NCI-H1930 (cell line): Measurements from ENCODE around the gene PIPOX.

Experiments
- DNase-seq, 2 experiments: peaks; one replicate each; lab custom pipeline; 2025; lab: John Stamatoyannopoulos, UW

PIPOX gene, protein sequence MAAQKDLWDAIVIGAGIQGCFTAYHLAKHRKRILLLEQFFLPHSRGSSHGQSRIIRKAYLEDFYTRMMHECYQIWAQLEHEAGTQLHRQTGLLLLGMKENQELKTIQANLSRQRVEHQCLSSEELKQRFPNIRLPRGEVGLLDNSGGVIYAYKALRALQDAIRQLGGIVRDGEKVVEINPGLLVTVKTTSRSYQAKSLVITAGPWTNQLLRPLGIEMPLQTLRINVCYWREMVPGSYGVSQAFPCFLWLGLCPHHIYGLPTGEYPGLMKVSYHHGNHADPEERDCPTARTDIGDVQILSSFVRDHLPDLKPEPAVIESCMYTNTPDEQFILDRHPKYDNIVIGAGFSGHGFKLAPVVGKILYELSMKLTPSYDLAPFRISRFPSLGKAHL

DNA sequence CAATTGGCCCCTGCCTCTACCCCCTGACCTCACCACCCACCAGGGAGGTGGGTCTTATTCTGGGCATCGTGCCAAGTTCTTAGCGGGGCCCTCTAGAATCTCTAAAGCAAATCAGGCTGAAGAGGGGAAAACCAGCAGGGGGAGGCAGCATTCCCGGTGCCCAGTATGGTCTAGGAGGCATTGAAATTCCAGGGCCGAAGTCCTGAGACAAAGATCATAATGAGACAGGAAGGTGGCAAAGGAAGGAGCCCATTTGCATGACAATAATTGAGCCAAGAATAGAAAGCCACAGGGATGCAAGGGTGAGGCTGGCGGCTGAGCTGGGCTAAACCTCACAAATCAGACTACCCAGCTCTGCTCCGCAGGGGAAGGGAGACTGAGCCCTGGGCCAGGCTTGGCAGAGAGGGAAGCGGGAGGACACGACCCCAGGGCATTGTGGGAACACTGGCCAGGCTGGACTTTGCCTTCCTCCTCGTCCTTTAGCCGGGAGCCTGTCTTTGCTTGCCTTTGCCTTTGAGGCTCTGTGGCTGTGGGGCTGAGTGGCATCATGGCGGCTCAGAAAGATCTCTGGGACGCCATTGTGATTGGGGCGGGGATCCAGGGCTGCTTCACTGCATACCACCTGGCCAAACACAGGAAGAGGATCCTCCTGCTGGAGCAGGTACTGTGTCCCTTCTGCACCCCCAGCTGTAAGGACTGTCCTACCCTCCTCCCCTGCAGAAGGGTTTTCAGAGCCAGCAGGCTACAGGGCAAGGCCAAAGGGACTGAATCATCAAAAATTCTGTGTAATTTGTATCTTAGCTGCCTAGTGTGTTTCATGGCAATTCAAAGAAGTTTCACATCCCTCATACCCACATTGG is at the start of gene PIPOX:
TSS of gene PIPOX (plus strand) at position 463 of the 860 bp plus-strand sequence. CDS start at position 548, 85 bp downstream.
- peak; percentile 14 to 58 for DNase-seq

DNA sequence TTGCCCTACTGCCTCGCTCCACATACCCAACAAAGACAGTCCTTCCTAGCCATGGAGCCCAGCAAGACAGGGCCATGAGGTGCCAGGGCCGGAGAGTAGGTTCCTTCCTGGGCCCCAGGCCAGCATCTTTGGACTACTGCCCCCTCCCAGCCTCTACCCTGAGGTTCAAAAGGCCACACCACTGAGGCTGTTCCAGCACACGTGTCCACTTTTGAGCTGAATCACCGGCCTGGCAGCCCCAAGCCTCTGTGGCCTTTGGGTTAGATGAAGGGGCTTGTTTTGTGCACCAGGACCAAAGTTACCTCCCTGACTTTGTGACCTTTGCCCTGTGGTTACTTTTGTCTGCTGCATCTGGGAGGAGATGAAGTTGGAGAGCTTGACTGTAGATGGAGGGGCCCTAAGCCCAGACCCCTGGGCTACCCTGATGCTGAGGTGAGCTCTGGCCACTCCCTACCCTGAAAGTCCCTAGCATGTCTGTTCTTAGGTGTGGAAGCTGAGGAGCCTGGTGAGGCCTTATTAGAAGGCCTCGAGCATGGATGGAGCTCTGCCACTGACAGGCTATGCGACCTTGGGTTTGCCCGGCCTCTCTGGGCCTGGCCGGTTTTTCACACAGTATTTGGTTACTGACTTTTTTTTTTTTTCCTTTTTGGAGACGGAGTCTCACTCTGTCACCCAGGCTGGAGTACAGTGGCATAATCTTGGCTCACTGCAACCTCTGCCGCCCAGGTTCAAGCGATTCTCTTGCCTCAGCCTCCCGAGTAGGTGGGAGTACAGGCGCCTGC is 49.1 kb upstream of the PIPOX start:
- DNase-seq: no peak

DNA sequence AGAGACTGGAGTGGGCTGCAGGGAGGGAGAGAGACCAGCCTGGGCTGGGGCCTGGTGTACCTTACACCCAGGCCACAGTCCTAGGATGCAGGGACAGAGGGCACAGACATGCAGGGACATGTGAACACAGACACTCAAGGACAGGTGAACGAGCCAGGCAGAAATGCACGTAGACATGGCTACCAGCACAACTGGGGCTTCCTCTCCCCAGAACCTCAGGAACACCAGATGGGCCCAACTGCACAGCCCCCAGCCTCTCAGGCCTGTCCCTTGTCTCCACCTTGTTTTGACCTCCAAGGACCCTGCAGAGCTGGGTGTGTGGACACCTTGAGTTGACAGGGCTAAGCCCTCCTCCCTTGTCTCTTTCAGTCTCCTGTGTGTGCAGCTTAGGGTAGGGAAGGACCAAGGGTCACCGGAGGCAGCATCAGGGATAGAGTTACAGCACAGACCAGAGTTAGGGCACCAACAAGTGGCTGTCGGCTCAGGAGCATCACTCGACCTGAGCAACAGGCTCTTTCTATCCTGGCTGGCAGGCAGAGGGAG is 46.3 kb upstream of the PIPOX start:
- DNase-seq: no peak

DNA sequence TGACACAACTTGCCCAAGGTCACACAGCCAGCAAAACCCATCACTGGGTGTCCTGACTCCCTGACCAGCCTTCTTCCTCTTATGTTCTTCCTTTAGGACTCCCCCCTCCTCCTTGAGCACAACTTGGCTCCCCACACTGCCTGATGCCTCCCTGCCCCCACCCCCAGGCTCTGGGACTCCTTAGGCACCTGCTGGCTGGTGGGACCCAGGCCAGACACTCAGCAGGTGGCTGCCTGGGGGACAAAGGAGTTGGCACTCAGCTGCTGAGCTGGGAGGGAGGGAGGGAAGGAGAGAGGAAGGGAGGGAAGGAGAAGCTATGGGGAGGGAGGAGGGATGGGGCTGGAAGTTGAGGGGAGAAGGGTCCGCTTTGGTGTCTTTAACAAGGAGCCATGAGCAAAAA is 45.1 kb upstream of the PIPOX start:
- no peak for DNase-seq

DNA sequence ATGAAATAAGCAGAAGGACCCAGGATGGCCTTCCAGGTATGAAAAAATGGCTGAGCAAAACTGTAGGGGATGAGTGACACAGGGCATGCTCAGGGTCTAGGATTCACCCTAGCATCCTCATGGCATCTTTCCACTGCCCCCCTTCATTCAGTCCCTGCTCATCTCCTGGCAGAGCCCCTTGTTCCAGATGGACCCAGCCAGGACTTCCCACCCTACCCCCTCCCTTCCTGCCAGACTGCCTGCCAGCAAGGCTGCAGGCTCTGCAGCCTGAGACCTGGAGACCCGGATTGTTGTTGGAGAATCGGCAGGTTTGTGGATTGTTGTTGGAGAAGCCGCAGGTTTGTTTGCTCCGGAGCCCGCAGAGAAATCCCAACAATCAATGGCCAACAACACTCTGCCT is 43.7 kb upstream of the PIPOX start:
- DNase-seq: no peak

DNA sequence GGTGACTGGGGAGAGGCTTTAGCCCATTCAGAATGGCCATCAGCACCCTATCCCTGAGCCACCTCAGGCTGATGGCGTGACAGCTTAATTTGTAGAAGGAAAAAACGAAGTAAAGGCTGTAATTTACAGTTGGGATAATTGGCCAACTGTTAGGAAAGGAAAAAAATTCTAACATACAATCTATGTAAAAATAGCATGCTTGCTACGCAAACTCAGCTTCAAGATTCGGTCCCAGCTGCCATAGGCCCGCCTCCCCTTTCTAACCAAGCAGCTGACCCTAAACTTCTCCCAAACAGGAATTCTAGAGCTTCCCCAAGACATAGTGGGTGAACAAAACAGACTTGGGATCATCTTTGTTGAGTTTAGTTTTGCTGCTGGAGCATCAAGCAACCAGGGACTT is 42.0 kb upstream of the PIPOX start:
- DNase-seq: no peak

DNA sequence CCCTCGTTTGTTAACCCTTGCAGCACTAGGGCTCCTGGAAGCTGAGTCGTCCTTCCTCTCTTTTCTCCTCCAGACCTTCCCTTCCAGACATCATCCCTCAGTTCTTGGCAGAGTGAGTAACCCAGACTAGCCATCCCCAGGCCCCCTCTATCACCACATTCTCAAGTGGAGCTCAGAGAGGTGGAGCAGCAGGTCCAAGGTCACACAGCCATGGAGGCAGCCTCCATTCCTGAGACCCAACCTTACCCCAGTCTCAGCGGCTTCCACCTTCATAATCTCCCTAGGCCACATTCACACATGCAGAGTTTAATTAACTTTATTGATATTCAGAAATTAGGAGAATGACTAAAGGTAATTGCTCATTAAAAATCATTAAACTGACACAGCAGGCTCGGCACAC is 40.1 kb upstream of the PIPOX start:
- DNase-seq: no peak

DNA sequence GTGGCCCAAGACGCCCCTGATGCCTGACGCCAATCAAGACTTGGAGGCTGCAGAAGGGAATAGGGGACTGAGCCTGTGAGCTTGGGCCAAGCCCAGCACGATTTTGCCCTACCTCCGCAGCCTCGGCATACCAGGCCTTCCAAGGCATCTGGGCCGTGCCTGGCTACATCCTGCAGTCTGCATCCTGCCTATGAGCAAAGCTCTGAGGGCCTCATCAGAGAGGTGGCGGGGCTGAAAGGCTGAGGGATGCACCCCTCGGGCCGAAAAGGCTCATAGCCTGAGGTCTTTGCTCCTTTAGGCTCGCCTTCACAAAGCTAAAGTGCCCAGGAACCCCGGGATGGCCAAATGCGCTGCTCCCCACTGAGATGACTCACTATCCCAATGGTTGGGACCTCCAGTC is 39.7 kb upstream of the PIPOX start:
- no peak for DNase-seq

DNA sequence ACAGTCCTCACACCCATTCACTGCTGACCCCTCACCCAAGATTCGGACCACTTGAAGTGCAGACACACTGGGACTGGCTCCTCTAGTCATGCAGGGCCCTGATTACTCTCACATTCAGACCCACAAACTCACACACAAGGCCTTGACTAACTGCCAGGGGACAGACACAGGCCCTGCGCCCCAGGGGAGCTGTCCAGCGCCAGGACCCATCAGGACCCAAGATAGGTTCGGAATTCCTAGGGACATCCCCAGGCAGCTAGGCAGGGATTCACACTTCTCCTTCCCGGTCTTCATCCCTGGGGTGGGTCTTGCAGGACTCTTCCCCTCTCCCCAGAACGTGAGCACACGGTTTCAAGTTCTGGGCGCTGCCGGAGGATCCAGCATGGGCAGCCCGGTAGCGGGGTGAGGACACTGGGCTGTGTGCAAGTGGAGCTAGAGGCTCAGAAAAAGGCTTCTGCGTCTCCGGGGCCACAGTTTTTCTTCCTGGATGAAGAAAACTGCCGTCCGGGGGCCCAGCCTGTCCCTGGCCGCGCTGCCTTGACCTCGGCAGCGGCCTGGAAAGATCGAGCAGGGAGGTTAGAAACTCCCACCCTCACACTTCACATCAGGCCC is 38.8 kb upstream of the PIPOX start:
- DNase-seq: no peak

DNA sequence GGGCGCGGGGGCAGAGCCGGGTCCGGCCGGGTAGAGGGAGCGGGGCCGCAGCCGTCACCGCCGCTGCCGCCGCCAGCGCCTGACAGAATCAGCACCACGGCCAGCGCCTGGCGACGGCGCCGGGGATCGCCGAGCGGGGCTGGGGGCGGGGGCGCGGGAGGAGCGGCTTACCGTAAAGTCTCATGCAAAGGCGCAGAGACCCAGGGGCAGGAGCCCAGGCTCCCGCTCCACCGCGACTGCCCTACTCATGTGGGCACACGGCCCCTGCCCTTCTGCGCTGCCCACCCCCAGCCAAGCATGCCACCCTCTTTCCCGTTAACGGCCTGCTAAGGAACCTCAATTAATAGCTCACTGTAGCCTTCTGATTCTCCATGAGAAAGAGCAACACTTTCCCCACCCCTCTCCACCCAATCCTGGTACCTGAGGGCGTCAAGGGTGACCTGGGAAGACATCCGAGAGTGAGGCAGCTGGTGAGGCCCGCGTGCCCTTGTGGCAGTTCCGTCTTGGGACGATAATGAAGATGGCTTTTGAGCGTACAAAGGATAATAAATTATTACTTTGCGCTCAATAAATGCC is 36.9 kb upstream of the PIPOX start, which contains the start of gene SEZ6:
TSS of gene SEZ6 (minus strand) at position 98 of the 576 bp plus-strand sequence. CDS start 164 bp downstream, outside the sequence.
- DNase-seq: peak; percentile 47 to 52

DNA sequence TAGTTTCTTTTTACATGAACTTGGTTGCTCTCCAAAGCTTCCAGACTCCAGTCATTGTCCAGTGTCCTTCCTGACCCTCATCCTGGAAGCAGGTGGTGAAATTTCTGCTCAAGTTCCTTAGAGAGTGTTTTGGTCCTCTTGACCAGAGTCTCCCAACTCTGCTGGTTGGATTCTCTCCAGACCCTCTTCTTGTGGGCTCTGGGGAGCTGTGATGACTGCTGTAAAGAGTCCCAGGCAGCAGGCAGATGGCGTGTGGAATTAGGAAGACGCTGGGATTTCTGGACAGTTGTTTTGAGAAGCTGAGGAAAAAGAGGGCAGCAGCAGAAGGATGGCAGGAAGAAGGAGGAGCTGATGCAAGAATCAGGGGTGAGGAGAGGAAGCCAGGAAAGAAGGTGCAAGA is 35.5 kb upstream of the PIPOX start:
- no peak for DNase-seq

DNA sequence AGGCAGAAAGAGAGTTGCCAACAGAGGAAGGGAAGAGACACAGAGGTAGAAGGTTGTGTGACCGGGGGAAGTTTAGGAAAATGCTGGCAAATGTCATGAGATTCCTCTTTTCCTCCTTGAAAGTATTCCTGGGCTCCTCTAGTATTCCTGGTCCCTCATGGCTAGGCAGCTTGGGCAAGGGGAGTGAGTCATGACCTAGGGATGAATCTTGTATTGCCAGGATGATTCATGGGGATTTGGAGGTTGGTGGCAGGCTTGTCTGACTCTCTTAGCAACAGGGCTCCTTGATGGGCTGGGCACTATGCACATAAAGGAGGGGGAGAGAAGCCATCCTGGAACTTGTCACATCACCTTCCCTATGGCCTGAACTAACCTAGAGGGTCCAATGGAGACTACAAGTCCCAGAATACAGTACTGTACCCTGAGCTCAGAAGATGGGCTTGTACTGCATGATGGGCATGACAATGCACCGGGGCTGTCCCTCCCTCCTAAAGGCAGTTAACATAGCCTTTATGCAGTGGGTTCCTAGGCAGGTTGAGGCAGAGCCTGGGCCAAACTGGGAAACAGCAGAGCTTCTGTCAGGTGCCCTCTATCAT is 35.0 kb upstream of the PIPOX start:
- no peak for DNase-seq

DNA sequence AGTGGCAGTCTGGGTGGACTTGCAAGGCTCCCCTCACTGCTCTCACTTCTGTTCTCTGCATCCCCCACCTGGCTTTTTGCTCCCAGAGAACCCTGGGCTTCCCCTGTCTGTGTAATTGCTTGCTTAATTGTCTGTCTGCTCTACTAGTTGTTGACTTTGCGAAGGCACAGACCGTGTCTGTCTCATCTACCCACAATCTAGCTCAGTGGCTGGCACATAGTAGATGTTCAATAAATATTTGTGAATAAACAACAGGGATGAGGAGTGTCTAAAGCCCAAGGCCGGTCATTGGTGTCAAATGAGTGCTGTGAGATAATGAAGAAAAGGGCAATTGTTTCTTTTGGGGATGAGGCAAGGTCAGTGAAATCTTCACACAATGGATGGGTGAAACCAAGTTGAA is 34.4 kb upstream of the PIPOX start:
- no peak for DNase-seq

DNA sequence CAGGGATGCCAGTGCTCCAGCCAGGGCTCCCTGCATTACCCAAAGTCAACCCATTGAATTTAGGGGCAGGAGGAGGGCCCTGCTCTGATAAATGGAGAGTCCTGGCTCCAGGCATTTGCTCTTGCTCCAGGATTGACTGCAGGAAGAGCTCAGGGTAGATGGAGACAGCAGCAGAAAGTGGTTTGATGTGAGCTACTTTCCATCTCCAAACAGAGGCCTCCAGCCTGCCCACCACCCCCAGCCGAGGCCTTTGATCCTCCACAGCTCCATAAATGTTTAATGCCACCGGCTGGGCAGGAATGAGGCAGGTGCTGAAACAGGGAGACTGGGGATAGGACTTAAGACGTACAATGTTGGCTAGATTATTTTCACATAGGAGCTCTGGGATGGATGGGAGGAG is 32.8 kb upstream of the PIPOX start:
- DNase-seq: no peak

DNA sequence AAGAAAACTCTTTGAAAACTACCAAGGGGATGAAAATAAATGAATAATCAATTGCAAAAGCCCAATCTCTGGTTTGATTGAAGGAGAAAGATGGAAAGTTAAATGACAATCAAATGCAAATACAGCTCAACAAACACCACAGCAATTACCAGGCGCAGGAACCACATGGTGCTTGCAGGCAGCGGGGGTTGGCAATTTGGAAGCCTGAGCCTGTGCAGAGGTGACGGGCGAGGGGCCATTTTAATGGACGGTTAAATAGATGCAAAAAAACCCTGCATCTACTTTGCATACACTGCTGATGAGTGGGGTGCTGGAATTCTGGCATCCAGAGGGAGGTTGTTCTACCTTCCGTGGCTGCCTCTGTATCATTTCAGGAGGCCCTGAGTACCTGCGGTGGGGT is 32.4 kb upstream of the PIPOX start:
- no peak for DNase-seq

DNA sequence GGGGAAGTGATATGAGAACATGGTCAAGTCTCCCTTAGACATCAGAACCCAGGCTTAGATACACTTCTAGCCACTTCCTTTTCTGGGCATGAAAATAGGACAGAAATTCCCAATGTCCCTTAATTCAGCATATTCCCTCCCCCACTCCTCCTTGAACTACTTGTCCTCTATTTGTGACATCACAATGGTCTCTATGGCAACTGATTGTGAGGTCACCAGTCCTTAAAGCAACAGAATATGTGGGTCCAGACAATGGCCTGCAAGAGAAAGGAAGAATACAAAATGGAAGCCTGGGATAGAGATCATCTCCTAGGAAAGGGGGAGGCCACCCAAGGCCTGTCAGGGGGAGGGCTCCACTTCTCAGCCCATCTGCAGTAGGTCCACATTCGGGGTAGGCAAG is 30.4 kb upstream of the PIPOX start:
- no peak for DNase-seq

DNA sequence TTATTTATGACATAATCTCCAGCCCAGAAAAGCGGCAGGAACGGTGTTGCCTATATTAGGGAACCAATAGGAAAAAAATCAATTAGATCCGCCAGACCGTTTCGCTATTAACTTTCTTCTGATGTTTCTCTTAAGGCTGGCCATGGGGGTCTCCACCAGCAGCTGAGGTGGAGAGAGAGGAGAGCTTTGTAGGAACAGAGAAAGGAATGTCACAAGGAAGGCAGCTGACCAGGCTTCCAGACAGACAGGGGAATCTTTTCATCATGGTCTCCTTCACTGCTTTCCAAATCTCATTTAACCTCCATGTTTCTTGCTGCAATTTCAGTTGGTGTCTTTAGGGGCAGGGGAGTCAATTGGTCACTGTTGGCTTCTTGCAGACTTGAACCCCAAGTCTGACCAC is 28.2 kb upstream of the PIPOX start:
- no peak for DNase-seq

DNA sequence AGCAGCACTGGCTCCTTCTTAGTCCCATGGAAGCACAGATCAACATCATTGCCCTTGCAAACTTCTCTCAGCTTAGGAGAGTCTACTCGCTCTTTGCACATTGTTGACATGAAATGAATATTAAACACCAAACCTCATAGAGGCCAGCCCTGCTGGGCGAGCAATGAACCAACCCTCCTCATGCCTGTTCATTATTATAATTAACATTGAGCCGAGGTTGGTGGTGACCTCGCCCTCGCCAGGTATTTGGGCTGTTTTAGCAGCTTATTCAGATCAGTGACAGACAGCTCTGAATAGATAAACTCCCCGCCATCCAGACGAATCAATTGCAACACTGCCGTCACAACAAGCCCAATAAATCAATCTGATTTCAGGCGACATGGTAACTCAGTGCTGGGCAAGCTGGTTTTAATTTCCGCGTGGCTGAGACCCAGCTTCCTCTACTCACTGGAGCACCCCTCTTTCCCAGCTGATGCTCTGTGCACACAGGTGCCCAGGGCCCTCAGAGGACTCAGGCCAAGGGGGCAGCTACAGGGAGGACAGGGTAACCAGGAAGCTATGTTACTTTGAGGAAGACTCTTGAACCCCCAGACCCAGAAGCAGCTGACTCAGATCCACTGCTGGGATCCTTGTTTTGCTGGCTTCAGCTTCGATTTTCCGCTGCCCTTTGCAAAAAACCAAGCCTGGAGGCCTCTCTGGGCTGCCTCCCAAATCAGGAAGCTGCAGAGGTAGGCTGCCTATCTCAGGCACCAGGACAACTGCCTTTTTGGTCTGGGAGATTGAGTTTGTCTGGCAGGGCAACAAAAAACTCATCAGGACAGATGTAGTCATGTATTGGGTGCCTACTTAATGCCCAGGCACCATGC is 26.4 kb upstream of the PIPOX start:
- no peak for DNase-seq

DNA sequence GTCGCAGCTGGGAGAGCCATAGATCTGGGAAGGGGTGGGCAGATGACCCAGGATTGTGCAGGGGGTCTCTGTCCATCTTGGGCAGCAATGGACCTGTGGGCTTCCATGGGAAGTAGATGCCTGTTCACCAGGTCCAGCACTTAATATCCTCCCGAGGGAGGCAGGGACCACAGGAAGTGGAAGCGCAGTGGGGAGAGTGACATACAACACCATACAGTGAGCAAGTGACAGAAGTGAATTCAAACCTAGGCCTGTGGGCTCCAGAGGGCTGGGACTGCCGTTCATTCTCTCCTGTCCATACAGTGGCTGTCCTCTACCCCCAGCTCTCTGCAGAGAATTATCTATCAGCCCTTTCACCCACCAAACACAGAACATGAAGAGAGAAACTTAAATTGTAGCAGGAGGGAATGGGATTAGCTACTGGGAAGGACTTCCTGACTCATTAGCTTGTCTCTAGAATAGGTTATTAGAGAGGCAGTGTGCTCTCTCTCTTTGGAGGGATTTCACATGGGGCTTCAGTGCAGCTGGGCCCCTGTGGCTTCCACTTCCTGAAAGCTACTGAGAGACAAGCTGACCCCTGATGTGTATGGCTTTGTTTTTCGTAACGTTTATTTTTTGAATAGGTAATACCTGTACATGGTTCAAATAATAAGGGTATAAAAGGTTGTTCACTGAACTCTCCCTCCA is 24.0 kb upstream of the PIPOX start:
- no peak for DNase-seq
